Measurements from ENCODE around the gene ULBP1.

DNA sequence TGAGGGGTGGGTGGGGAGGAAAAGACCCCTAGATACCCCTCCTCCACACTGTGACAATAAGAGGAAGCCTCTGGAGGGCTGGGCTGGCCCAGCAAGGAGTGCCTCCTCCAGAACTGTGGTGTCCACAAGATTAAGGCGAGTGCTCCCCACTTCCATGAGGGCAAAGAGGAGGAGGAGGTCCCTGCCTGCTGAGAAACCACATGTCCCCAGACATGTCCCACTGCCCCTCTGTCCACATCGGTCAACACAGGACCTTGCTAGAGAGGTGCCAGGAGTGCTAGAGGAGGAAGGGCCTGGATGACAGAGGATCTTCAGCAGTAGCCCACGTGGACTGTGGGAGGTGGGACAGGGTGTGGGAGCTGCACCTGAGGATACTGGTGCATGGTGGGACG lies 43.9 kb upstream of the ULBP1 start:
- TF ChIP-seq POLR2AphosphoS5 (IDR thresholded peaks at IDR 0.05; ENCODE audit: low read depth, low read length) (no peak), CTCF (IDR thresholded peaks at IDR 0.05) (no peak), SIN3A (IDR thresholded peaks at IDR 0.05; ENCODE audit: borderline replicate concordance, insufficient read depth, low read depth, low read length) (no peak)
- TF ChIP-seq, protein P1, sequence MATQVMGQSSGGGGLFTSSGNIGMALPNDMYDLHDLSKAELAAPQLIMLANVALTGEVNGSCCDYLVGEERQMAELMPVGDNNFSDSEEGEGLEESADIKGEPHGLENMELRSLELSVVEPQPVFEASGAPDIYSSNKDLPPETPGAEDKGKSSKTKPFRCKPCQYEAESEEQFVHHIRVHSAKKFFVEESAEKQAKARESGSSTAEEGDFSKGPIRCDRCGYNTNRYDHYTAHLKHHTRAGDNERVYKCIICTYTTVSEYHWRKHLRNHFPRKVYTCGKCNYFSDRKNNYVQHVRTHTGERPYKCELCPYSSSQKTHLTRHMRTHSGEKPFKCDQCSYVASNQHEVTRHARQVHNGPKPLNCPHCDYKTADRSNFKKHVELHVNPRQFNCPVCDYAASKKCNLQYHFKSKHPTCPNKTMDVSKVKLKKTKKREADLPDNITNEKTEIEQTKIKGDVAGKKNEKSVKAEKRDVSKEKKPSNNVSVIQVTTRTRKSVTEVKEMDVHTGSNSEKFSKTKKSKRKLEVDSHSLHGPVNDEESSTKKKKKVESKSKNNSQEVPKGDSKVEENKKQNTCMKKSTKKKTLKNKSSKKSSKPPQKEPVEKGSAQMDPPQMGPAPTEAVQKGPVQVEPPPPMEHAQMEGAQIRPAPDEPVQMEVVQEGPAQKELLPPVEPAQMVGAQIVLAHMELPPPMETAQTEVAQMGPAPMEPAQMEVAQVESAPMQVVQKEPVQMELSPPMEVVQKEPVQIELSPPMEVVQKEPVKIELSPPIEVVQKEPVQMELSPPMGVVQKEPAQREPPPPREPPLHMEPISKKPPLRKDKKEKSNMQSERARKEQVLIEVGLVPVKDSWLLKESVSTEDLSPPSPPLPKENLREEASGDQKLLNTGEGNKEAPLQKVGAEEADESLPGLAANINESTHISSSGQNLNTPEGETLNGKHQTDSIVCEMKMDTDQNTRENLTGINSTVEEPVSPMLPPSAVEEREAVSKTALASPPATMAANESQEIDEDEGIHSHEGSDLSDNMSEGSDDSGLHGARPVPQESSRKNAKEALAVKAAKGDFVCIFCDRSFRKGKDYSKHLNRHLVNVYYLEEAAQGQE (IDR thresholded peaks at IDR 0.05; ENCODE audit: insufficient read depth in 1 of 2, low read depth in 2 of 2, low read length in 1 of 2) = no peak
